Vagina (tissue), 2 donors: ENCODE measurements around the gene GNG8.

Source experiments
- POLR2A ChIP-seq, 2 donors: fragments of 450-650 bp; IDR thresholded peaks; one replicate each; pipeline ENCODE4 v1.6.1; 2017; ENCODE audit warnings: antibody characterized with exemption in 2 of 2, mild to moderate bottlenecking in 2 of 2, moderate library complexity in 2 of 2
- POLR2AphosphoS5 ChIP-seq, 2 donors: sonication (generic); formaldehyde crosslinking; IDR thresholded peaks; one replicate each; pipeline ENCODE4 v1.9.0; 2017; ENCODE audit warnings: antibody characterized with exemption in 2 of 2, mild to moderate bottlenecking in 2 of 2, low read depth in 1 of 2; ENCODE audit not compliant: insufficient read depth in 1 of 2
- TF ChIP-seq, protein P1 (sequence below), 3 experiments: fragments of 450-650 bp in 2 of 3; fragments of 200-600 bp in 1 of 3; sonication (generic) in 1 of 3; IDR thresholded peaks; one replicate each; pipeline ENCODE4 v1.5.1; 2017 to 2019; ENCODE audit warnings: antibody characterized with exemption in 3 of 3, mild to moderate bottlenecking in 2 of 3, moderate library complexity in 2 of 3

DNA sequence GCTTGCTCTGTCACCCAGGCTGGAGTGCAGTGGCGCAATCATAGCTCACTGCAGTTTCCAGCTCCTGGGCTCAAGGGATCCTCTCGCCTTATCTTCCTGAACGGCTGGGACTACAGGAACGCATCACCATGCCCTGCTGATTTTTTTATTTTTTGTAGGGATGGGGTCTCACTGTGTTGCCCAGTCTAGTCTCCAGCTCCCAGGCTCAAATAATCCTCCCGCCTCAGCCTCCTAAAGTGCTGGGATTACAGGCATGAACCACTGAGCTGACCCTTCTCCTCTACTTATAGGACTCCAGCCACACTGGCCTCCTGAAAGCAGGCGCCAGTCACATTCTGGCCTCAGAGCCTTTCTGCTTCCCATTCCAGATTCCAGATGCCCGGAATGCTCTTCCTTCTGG is 14.4 kb upstream of the GNG8 start:
- TF ChIP-seq POLR2A (IDR thresholded peaks at IDR 0.05) (no peak), POLR2AphosphoS5 (IDR thresholded peaks at IDR 0.05; ENCODE audit: insufficient read depth in 1 of 2, low read depth in 1 of 2) (no peak)
- TF ChIP-seq, protein P1, sequence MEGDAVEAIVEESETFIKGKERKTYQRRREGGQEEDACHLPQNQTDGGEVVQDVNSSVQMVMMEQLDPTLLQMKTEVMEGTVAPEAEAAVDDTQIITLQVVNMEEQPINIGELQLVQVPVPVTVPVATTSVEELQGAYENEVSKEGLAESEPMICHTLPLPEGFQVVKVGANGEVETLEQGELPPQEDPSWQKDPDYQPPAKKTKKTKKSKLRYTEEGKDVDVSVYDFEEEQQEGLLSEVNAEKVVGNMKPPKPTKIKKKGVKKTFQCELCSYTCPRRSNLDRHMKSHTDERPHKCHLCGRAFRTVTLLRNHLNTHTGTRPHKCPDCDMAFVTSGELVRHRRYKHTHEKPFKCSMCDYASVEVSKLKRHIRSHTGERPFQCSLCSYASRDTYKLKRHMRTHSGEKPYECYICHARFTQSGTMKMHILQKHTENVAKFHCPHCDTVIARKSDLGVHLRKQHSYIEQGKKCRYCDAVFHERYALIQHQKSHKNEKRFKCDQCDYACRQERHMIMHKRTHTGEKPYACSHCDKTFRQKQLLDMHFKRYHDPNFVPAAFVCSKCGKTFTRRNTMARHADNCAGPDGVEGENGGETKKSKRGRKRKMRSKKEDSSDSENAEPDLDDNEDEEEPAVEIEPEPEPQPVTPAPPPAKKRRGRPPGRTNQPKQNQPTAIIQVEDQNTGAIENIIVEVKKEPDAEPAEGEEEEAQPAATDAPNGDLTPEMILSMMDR (IDR thresholded peaks at IDR 0.05): no peak
